Astrocyte of the hippocampus (primary cell): Measurements from ENCODE around the gene SGTA.

Experiments used
- DNase-seq: peaks from one replicate; pipeline ENCODE4 v3.0.0; 2011; ENCODE audit warnings: low read depth, low spot score

SGTA gene

DNA sequence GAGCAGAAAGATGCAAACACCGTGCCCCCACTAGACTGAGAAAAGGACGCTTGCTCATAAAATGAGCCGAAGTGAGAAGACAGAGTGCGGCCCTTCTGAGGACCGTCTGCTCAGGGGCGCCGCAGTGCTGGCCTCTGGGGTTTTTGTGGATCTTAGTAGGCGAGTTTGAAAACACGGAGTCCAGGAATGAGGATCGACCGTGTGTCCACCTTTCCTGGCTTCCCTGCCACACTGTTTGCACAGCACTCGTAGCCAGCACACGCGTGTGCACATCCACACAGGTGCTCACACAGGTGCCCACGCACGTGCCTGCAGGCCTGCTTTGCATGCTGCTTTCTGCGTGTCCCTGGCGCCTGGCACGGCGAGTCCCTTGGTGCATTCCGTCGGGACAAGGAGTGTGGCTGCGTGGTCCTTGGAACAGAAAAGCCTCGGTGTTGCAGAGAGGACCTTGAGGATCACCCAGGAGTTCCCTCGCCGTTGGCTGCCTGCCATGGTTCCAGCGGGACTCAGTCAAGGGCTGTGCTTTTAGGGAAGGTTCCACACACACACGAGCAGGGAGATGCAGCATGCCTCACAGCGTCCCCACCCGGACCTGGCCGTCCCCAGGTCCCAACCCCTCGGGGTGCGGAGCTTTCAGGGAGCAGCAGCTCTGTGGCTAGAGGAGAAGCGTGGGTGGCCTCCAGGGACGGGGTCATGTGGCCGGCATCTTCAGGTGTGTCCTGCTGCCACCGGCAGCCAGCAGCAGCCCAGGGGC, 26.5 kb upstream of the SGTA start:
- DNase-seq = no peak

DNA sequence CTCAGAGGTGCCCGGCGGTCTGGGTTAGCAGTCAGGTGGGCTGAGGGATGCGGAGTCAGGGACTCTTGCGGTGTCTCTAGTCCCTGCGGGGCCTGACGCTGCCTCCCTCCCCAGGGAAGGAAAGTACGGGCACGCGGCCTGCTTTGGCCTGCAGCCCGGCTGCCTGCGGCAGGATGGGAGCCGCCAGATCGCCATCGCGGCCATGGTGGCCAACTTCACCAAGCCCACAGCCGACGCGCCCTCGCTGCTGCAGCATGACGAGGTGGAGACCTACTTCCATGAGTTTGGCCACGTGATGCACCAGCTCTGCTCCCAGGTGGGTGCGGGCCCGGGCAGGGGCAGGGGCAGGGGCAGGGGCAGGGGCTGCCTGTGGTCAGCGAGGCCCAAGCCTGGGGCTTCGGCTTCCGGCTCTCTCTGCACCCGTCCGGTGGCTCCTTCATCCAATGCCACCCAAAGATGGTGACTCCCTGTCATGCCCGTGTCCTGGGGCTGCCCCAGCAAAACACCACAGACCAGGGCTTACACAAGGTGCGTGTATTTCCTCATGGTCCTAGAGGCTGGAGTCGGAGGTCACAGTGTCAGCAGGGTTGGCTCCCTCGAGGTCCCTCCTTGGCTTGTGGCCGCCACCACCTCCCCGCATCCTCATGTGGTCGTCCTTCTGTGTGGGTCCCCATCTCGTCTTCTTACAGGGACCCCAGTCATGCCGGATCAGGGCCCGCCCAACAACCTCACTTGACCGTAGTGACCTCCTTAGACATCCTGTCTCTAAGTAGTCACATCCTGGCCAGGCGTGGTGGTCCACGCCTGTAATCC, 25.3 kb upstream of the SGTA start:
- DNase-seq = no peak

DNA sequence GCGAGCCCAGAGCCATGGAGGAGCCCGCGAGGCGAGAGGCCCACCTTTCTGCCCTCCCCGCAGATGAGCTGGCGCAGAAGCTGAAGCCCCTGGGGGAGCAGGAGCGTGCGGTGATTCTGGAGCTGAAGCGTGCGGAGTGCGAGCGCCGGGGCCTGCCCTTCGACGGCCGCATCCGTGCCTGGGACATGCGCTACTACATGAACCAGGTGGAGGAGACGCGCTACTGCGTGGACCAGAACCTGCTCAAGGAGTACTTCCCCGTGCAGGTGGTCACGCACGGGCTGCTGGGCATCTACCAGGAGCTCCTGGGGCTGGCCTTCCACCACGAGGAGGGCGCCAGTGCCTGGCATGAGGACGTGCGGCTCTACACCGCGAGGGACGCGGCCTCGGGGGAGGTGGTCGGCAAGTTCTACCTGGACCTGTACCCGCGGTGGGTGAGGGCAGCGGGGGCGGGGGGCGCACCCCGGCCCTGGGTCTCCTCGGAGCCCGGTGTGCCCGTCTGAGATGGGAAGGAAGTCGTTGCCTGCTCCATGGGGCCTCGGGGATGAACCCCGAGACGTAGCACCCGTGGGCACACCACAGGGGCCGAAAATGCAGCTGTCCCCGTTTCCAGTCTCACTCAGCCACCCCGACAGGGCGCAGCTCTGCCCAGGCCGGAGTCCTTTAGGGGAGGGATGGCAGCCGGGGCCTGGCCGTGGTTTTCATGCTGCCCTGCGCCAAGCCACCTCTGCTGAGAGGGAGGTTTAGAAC, 24.5 kb upstream of the SGTA start:
- DNase-seq = no peak

- no peak for DNase-seq
Measured at GRCh38 chr19:2806736-2807378, 23.8 kb upstream of the SGTA start.

DNA sequence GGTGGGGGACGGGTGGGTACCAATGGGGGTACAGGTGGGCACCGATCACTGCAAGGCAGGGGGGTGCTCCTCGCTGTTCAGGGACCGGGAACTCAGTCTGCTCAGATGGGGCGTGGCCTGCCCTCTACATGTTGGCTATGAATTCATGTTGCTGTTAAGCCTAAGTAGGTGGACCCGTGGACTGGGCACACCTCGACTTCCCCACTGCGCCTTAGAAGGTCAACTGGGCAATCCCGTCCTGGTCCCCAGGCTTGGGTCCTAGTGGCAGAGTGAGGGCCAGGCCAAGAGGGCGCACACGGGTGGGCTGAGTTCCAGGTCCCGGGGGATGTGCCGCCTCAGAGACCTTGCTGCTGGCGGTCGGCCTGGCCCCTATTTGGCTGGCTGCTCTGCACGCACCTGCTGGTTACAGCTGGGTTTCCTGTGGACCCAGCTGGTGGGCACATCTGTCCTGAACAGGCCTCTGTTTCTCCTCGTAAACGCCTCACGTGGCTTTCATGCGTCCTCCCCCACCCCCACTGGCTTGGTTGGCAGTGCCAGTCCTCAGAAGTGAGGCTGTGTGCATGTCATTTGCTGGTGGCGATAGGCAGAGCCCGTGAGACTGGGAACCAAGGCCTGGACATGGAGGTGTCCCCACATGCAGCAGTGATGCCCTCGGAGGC, 23.0 kb upstream of the SGTA start:
- DNase-seq = no peak

DNA sequence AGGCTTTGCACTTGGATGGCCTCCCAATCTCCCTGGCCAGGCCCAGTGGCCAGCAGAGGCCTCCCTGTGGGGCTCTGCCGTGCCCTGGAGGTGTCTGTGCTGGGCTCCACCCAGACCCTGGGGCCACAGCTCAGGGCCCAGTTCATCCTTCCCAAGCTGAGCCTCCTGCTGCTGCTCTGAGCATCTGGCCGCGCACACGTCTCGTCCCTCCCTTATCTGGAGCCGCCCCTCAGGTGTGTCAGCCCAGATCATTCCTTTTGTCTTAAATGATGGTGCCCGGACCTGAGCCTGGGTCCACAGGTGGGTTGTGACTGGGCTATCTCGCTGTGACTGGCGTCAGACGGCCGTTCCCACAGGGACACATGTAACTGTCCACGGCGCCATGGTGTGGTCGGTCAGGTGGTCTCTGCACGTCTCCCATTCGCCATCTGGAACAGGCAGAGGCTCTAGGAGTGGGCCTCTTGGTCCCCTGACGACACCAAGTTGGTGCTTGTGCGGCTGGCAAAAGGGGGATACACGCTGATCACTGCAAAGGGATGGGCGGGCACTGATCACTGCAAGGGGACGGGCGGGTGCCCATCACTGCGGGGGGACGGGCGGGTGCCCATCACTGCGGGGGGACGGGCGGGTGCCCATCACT, 22.3 kb upstream of the SGTA start:
- no peak for DNase-seq

GRCh38 chr19:2804156-2805004, 21.3 kb upstream of the SGTA start:
- no peak for DNase-seq

GRCh38 chr19:2803486-2804155, 20.5 kb upstream of the SGTA start:
- DNase-seq = no peak

DNA sequence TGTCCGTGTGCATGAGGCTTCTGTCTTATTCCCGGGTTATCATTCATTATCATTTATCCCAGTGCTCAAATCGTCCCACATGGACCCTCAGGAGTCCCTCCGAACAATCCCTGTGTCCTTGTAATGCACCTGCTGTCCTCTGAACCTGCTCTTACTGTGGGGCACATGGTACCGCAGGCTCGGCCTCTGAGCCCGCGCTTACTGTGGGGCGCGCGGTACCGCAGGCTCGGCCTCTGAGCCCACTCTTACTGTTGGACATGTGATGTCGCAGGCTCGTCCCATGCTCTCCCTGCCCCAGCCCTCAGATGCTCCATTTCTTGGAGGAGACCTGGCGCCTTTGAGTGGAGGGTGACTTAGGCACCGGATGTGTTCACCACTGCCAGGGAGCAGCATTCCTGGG, 19.8 kb upstream of the SGTA start:
- DNase-seq = no peak

GRCh38 chr19:2800506-2800905, 17.4 kb upstream of the SGTA start:
- no peak for DNase-seq

DNA sequence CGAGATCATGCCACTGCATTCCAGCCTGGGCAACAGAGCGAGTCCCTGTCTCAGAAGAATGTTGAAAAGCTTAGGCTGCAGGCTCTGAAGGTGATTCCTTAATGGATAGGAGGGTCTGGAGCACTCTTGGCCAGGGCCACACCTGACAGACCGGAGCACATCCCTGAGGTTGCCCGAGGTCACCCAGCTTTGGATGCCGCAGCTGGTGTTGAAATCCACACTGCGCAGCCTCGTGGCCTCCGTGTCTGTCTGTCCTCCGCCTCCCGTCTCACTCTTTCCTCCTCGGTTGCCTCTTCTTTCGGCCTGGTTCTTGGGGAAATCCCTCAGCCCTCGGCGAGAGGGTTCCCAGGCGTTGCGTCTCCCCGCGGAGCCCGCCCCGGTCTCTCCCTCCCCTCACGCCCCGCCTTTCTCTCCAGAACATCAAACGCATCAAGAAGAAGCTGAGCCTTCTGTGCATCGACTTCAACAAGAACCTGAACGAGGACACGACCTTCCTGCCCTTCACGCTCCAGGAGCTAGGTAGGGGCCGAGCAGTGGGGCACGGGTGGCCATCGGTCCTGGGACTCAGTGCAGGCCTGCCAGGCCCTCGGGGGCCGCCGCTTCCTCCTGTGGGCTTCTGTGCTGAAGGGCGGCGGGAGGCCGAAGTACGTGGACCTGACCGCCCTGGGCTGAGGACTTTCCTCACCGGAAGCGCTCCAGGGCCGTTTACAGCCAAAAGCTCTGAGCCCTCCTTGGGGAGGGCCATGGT, 16.4 kb upstream of the SGTA start:
- no peak for DNase-seq

DNA sequence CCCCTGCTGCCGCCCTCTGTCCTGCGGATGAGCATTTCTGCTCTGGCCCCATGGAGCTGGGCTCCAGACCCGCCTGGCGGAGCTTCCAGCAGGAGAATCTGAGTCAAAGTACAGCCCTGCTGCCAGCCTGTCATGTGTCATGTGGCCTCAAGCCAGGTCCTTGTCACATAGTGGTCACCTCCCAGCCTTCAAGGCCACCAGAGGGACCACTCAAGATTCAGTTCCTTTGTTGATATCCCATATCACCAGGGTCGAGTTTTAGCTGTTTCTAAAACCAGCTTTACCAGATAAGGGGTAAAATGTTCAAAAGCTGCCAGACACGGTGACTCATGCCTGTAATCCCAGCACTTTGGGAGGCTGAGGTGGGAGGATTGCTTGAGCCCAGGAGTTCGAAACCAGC, 15.7 kb upstream of the SGTA start:
- peak; percentile 41 for DNase-seq

DNA sequence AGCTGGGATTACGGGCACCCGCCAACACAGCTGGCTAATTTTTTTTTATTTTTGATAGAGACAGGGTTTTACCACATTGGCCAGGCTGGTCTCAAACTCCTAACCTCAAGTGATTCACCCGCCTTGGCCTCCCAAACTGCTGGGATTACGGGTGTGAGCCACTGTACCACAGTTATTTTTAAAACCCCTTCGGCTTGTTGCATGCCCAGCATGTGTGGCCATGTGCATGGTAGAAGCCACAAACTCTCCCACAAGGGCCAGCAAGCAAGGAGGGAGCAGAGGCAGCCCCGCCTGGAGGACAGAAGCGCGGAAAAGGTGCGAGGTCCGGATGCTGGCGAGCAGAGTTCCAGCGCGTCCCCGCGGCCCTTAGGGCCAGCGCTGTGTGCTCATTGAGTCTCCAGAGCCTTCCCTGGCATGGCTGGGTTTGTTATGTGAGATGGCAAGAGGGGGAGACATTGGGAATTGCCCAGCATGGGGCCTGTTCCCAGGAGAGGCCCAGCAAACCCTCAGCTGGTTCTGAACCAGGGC, 15.1 kb upstream of the SGTA start:
- DNase-seq = no peak

GRCh38 chr19:2797280-2797679, 14.2 kb upstream of the SGTA start:
- no peak for DNase-seq

DNA sequence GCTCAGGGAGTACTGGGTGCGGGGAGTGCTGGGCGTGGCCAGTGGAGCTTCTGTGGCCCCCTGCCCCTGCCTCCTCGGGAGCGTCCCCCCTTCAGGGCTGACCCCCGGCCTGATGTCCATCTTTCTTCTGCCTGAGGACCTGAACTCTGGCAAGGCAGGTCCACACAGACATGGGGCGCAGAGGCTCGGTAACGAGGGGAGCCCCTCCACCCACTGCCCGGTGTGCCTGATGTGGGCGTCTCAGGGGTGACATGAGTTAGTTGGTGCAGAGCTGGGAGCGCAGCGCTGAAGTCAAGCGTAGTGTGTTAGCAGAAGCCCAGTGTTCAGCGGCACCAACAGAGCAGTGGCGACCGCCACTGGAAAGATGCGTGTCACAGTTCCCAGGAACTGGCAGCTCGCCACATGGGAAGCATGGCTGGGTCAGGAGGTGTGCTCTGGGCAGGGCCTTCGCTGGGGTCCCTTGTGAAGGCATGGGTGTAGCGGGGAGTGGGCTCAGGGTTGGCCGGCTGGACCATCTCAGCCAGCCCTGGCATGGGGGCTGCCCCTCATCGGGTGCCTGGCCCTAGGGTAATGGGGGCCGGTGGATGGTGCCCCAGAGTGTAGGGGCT, 13.7 kb upstream of the SGTA start:
- no peak for DNase-seq

DNA sequence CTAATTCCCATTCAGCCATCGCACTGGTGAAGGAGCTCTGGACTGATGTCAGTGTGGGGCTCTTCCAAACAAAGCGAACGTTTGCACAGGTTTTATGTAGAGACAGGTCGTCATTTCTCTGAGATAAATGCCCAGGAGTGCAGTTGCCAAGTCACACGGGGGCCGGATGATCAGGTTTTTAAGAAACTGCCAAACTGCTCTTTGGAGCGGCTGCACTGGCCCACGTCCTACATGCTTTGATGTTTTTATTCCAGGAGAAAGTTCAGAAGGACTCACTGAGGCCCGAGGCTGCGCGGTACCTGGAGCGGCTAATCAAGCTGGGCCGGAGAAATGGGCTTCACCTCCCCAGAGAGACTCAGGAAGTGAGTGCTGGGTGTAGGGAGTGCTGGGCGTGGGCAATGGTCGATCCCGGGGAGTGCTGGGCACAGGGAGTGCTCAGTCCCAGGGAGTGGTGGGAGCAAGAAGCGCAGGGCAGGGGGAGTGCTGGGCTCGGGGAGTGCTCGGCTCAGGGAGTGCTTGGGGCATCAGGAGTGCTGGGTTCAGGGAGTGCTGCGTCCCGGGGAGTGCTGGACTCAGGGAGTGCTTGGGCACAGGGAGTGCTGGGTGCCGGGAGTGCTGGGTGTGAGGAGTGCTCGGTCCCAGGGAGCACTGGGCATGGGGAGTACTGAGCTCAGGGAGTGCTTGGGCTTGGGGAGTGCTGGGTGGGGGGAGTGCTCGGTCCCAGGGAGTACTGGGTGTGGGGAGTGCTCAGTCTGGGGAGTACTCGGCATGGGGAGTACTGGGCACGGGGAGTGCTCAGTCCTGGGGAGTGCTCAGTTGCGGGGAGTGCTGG, 13.0 kb upstream of the SGTA start:
- DNase-seq = no peak

- DNase-seq = no peak
Measured at GRCh38 chr19:2793577-2793976, 10.5 kb upstream of the SGTA start.
